Prostate gland (tissue), 2 donors: Measurements from ENCODE around the gene HOXD4.

Experiments
- CTCF ChIP-seq, 4 experiments: fragments of 200-600 bp in 2 of 4; fragments of 450-650 bp in 2 of 4; sonication (generic) in 2 of 4; IDR thresholded peaks; 1 replicate in 3 of 4; 2 replicates in 1 of 4; pipeline ENCODE4 v1.5.1; 2016 to 2019; ENCODE audit warnings: antibody characterized with exemption in 4 of 4, mild to moderate bottlenecking in 2 of 4, moderate library complexity in 2 of 4
- POLR2A ChIP-seq: fragments of 450-650 bp; IDR thresholded peaks from one replicate; pipeline ENCODE4 v1.6.1; 2016; ENCODE audit warnings: antibody characterized with exemption, mild to moderate bottlenecking

DNA sequence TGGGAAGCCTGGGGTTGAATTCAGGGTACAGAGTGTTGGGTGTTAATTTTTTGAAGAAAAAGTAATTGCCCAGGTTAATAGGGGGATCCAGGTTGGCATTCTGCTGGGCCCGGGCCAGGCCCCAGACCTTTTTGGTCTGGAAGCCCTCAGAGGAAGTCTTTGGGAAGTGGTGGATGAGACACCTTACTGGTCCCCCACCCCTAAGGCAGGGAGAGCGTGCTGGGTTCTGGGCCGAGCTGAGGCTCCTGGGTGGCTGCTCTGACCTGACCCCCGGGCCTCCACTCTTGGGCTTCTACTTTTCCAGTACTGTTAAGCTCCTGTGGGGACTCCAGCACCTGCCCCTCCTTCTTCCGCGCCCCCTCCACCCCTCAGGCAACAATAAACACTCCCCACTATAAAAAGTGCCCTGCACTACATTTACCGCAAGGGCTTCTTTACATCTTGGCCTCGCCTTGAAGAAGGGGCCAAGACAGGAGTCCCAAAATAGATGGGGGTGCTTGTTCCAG is 5.0 kb downstream of the HOXD4 start:
- no peak for TF ChIP-seq CTCF (IDR thresholded peaks at IDR 0.05)
- TF ChIP-seq POLR2A, result no peak
